Subcutaneous abdominal adipose tissue (tissue), 5 donors: ENCODE measurements around the gene CACTIN.
A peak's percentile ranks its signal among the peaks of the same experiment; 100 is the strongest.
"Not testable (repeated sequence)": the region's sequence is repeated elsewhere in the genome, so short reads cannot be mapped to it uniquely, and the experiment has no call there.

Experiments used
- H3K27ac ChIP-seq: one replicate; pipeline ENCODE4 v1.7.0; 2013; ENCODE audit warnings: low read depth, mild to moderate bottlenecking, inconsistent platforms, low read length, moderate library complexity
- H3K27me3 ChIP-seq, 5 donors: one replicate each; pipeline ENCODE4 v1.7.0; 2013; ENCODE audit warnings: low read length in 5 of 5, inconsistent platforms in 1 of 5; ENCODE audit not compliant: control insufficient read depth in 5 of 5, insufficient read depth in 4 of 5
- H3K36me3 ChIP-seq, 5 donors: one replicate each; pipeline ENCODE4 v1.7.0; 2013; ENCODE audit warnings: low read length in 5 of 5; ENCODE audit not compliant: control insufficient read depth in 5 of 5, insufficient read depth in 5 of 5
- H3K4me1 ChIP-seq, 5 donors: one replicate each; pipeline ENCODE4 v1.7.0; 2013; ENCODE audit warnings: low read length in 5 of 5, mild to moderate bottlenecking in 3 of 5, moderate library complexity in 1 of 5; ENCODE audit not compliant: control insufficient read depth in 5 of 5, insufficient read depth in 5 of 5
- H3K4me3 ChIP-seq, 5 donors: one replicate each; pipeline ENCODE4 v1.7.0; 2013; ENCODE audit warnings: low read length in 5 of 5, low read depth in 1 of 5
- H3K9ac ChIP-seq, 5 donors: one replicate each; pipeline ENCODE4 v1.7.0; 2013; ENCODE audit warnings: low read length in 5 of 5, mild to moderate bottlenecking in 4 of 5, moderate library complexity in 3 of 5
- H3K9me3 ChIP-seq, 5 donors: one replicate each; pipeline ENCODE4 v1.7.0; 2013; ENCODE audit warnings: low read length in 5 of 5; ENCODE audit not compliant: control insufficient read depth in 5 of 5
- donor health status: healthy.
- donor health status: healthy.
- donor health status: healthy.
- donor health status: healthy.
- donor health status: healthy.

The CACTIN gene

GRCh38 chr19:3669947-3670795 lies 43.6 kb upstream of the CACTIN start:
- peaks cover 0 to 5% (median 3%) of the 10 kb centered on the region in 5 donors for H3K9me3 ChIP-seq
- peaks cover 0 to 47% (median 37%) of the 10 kb centered on the region in 5 donors for H3K4me1 ChIP-seq
- H3K27ac ChIP-seq: peak overlapping the region; percentile 94
- peaks cover 0 to 21% (median 8%) of the 10 kb centered on the region in 5 donors for H3K36me3 ChIP-seq
- peak overlapping the region in 4 of 5 donors; percentile 52 to 83 (median 71) for H3K9ac ChIP-seq
- peak overlapping the region in 4 of 5 donors; percentile 36 to 54 (median 41) for H3K4me3 ChIP-seq
- no peaks in the 10 kb centered on the region for H3K27me3 ChIP-seq

GRCh38 chr19:3669082-3669946 lies 42.7 kb upstream of the CACTIN start:
- H3K4me3 ChIP-seq: no peak overlapping the region
- peak overlapping the region in 1 of 5 donors; percentile 25 for H3K9ac ChIP-seq
- H3K36me3 ChIP-seq: peaks cover 0 to 30% (median 13%) of the 10 kb centered on the region in 5 donors
- peaks cover 0 to 5% (median 3%) of the 10 kb centered on the region in 5 donors for H3K9me3 ChIP-seq
- no peaks in the 10 kb centered on the region for H3K27me3 ChIP-seq
- H3K27ac ChIP-seq: peak overlapping the region; percentile 94
- peaks cover 0 to 47% (median 37%) of the 10 kb centered on the region in 5 donors for H3K4me1 ChIP-seq

GRCh38 chr19:3668331-3669081 lies 41.9 kb upstream of the CACTIN start:
- no peak overlapping the region for H3K4me3 ChIP-seq
- H3K27me3 ChIP-seq: no peaks in the 10 kb centered on the region
- H3K36me3 ChIP-seq: peaks cover 0 to 38% (median 21%) of the 10 kb centered on the region in 5 donors
- H3K4me1 ChIP-seq: peaks cover 0 to 47% (median 37%) of the 10 kb centered on the region in 5 donors
- H3K9me3 ChIP-seq: peaks cover 0 to under 1% (median 0%) of the 10 kb centered on the region in 5 donors
- peak overlapping the region; percentile 94 for H3K27ac ChIP-seq
- H3K9ac ChIP-seq: no peak overlapping the region

- Histone ChIP-seq H3K9me3 (no peaks in the 10 kb centered on the region), H3K4me3 (no peak overlapping the region), H3K27me3 (no peaks in the 10 kb centered on the region), H3K36me3 (peaks cover 0 to 45% (median 28%) of the 10 kb centered on the region in 5 donors), H3K9ac (no peak overlapping the region), H3K27ac (no peak overlapping the region), H3K4me1 (peaks cover 0 to 47% (median 37%) of the 10 kb centered on the region in 5 donors)
Measured at GRCh38 chr19:3667766-3668165, 41.2 kb upstream of the CACTIN start.

GRCh38 chr19:3667037-3667638 lies 40.5 kb upstream of the CACTIN start:
- Histone ChIP-seq H3K4me3 (no peak overlapping the region), H3K4me1 (peaks cover 0 to 42% (median 33%) of the 10 kb centered on the region in 5 donors), H3K27ac (no peak overlapping the region), H3K9ac (no peak overlapping the region), H3K9me3 (no peaks in the 10 kb centered on the region), H3K27me3 (no peaks in the 10 kb centered on the region), H3K36me3 (peaks cover 0 to 49% (median 30%) of the 10 kb centered on the region in 5 donors)

GRCh38 chr19:3666545-3666856 lies 39.9 kb upstream of the CACTIN start:
- not testable (repeated sequence) for H3K9me3 ChIP-seq, H3K9ac ChIP-seq, H3K4me3 ChIP-seq, H3K27ac ChIP-seq, H3K27me3 ChIP-seq
- Histone ChIP-seq H3K4me1 (peaks cover 0 to 35% (median 27%) of the 10 kb centered on the region in 5 donors), H3K36me3 (peaks cover 0 to 56% (median 36%) of the 10 kb centered on the region in 5 donors)

GRCh38 chr19:3665681-3666544 lies 39.3 kb upstream of the CACTIN start:
- Histone ChIP-seq H3K36me3 (peaks cover 0 to 61% (median 41%) of the 10 kb centered on the region in 5 donors), H3K9ac (no peak overlapping the region), H3K27ac (no peak overlapping the region), H3K4me1 (peaks cover 0 to 30% (median 21%) of the 10 kb centered on the region in 5 donors), H3K9me3 (peaks cover 0 to 3% (median 0%) of the 10 kb centered on the region in 5 donors), H3K27me3 (no peaks in the 10 kb centered on the region), H3K4me3 (no peak overlapping the region)

GRCh38 chr19:3664879-3665642 lies 38.5 kb upstream of the CACTIN start:
- peaks cover 0 to 3% (median 0%) of the 10 kb centered on the region in 5 donors for H3K9me3 ChIP-seq
- peaks cover 0 to 23% (median 13%) of the 10 kb centered on the region in 5 donors for H3K4me1 ChIP-seq
- H3K27ac ChIP-seq: no peak overlapping the region
- H3K9ac ChIP-seq: no peak overlapping the region
- no peak overlapping the region for H3K4me3 ChIP-seq
- H3K36me3 ChIP-seq: peaks cover 0 to 69% (median 41%) of the 10 kb centered on the region in 5 donors
- H3K27me3 ChIP-seq: no peaks in the 10 kb centered on the region
